Astrocyte of the cerebellum (primary cell): ENCODE data around the gene C2orf92.

Experiments used
- DNase-seq: peaks from one replicate; pipeline ENCODE4 v3.0.0-alpha.2; 2011; ENCODE audit warnings: low read depth
- H3K4me3 ChIP-seq: 2 replicates; pipeline ENCODE4 v1.5.1; 2011; ENCODE audit warnings: mild to moderate bottlenecking, low read depth, low read length, moderate library complexity
- in situ Hi-C: cut with HindIII; loops from 2 replicates; pipeline ENCODE4 v1.10.0; 2017; ENCODE audit warnings: low sequenced_read_pairs
- TF ChIP-seq, protein P1 (sequence below): IDR thresholded peaks from 2 replicates; pipeline ENCODE4 v1.5.1; 2012; ENCODE audit warnings: low read length, low read depth, moderate library complexity, mild to moderate bottlenecking; ENCODE audit errors: missing control alignments

C2orf92 gene

GRCh38 chr2:97742381-97742847 is 72.9 kb downstream of the C2orf92 start:
- H3K4me3 ChIP-seq = no peak overlapping the region
- in situ Hi-C loops = no loop called here
- TF ChIP-seq, protein P1, sequence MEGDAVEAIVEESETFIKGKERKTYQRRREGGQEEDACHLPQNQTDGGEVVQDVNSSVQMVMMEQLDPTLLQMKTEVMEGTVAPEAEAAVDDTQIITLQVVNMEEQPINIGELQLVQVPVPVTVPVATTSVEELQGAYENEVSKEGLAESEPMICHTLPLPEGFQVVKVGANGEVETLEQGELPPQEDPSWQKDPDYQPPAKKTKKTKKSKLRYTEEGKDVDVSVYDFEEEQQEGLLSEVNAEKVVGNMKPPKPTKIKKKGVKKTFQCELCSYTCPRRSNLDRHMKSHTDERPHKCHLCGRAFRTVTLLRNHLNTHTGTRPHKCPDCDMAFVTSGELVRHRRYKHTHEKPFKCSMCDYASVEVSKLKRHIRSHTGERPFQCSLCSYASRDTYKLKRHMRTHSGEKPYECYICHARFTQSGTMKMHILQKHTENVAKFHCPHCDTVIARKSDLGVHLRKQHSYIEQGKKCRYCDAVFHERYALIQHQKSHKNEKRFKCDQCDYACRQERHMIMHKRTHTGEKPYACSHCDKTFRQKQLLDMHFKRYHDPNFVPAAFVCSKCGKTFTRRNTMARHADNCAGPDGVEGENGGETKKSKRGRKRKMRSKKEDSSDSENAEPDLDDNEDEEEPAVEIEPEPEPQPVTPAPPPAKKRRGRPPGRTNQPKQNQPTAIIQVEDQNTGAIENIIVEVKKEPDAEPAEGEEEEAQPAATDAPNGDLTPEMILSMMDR = no peak
- DNase-seq = no peak

DNA sequence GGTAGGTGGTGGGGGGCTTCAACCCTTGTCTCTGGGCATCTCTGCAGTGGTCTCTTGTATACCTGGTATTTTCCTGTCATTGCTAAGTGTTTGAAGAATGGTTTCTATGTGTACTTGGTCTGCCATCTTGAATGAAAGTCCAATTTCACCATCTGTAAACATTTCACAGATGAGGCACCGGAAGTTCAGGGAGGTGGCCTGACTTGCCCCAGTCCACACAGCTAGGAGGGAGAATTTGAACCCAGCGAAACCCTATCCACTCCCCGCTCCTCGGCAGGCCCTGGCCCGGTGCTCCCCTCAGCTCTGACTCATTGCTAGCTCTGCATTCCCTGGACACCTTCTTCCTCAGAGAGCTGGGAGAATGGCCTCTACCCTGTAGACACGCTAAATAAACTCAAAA is 74.4 kb downstream of the C2orf92 start:
- TF ChIP-seq, protein P1 = no peak
- no peak for DNase-seq
- no peak overlapping the region for H3K4me3 ChIP-seq
- in situ Hi-C loops = no loop called here

GRCh38 chr2:97745474-97746174 is 76.1 kb downstream of the C2orf92 start:
- TF ChIP-seq, protein P1 = no peak
- DNase-seq = no peak
- in situ Hi-C loops = no loop called here
- no peak overlapping the region for H3K4me3 ChIP-seq

DNA sequence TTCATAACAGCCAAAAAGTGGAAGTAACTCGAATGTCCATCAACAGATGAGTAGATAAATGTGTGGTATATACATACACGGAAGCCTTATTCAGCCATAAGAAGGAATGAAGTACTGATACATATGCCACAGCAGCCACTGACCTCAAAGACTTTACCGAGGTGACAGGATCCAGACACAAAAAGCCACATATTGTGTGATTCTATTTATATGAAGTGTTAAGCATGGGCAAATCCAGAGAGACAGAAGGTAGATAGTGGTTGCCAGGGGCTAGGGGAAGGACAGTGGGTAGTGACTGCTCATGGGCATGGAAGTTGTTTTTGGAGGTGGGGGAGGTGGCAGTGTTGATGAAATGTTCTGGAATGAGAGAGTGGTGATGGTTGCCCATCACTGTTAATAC is 77.8 kb downstream of the C2orf92 start:
- DNase-seq = no peak
- in situ Hi-C loops = no loop called here

GRCh38 chr2:97747716-97748115 is 78.2 kb downstream of the C2orf92 start:
- in situ Hi-C loops = no loop called here
- TF ChIP-seq, protein P1 = no peak
- no peak for DNase-seq

More for the DNA sequence above, 77.8 kb downstream of the C2orf92 start:
- no peak overlapping the region for H3K4me3 ChIP-seq
- TF ChIP-seq, protein P1 = no peak

DNA sequence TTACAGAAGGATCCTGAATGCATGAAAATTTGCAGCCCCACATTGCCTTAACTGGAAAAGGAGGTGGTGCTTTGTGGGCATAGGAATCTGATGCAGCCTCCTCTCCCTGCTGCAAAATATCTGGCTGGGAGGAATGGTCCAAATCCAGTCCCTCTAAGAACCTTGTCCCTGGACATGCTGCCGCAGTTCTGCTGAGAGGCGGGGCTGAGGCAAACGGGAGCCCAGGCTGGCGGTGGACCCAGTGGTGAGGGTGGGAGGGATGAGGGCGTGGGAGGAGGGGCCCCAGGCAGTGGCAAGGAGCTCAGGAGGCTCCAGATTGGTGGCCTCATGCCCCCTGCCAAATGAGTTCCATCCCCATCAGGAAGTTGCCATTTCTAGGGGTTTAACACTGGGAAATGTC is 80.1 kb downstream of the C2orf92 start:
- DNase-seq = no peak
- no peak overlapping the region for H3K4me3 ChIP-seq
- in situ Hi-C loops = no loop called here
- TF ChIP-seq, protein P1 = no peak

More at GRCh38 chr2:97747716-97748115, 78.2 kb downstream of the C2orf92 start:
- no peak overlapping the region for H3K4me3 ChIP-seq

- in situ Hi-C loops = no loop called here
- TF ChIP-seq, protein P1 = no peak
- DNase-seq = no peak
Observed at GRCh38 chr2:97750017-97750416, 80.5 kb downstream of the C2orf92 start.

More at GRCh38 chr2:97750017-97750416, 80.5 kb downstream of the C2orf92 start:
- H3K4me3 ChIP-seq = no peak overlapping the region
